CD4-positive, CD25-positive, alpha-beta regulatory T cell (primary cell): ENCODE data around the gene DYRK3. TPM values are rescaled to one million over a fixed set of nuclear protein-coding genes. Genes with fewer than 3 reads are reported as not detected.
"Not testable (repeated sequence)": the region's sequence is repeated elsewhere in the genome, so short reads cannot be mapped to it uniquely, and the experiment has no call there.

Experiments
- ATAC-seq, 2 donors: fragments of 150-1000 bp; cut with Tn5 transposase; one replicate each; pipeline ENCODE4 v1.10.0; 2021; ENCODE audit warnings: low read depth in 2 of 2, moderate number of reproducible peaks in 2 of 2, moderate library complexity in 1 of 2
- DNase-seq, 3 donors: peaks; one replicate each; pipeline versions ENCODE4 v3.0.0 to v3.0.0-alpha.2; 2012 to 2022; ENCODE audit warnings: mixed read lengths in 1 of 3
- H3K27ac ChIP-seq: one replicate; pipeline ENCODE4 v1.7.0; 2013; ENCODE audit warnings: mild to moderate bottlenecking, low read length; ENCODE audit not compliant: insufficient read depth, poor library complexity, severe bottlenecking
- H3K27me3 ChIP-seq: one replicate; pipeline ENCODE4 v1.7.0; 2013; ENCODE audit warnings: low read length; ENCODE audit not compliant: control insufficient read depth, insufficient read depth
- H3K36me3 ChIP-seq: one replicate; pipeline ENCODE4 v1.7.0; 2013; ENCODE audit warnings: mild to moderate bottlenecking, low read length, moderate library complexity; ENCODE audit not compliant: control insufficient read depth, insufficient read depth
- H3K4me1 ChIP-seq: 2 replicates; pipeline ENCODE4 v1.7.0; 2013; ENCODE audit warnings: mild to moderate bottlenecking, low read length; ENCODE audit not compliant: insufficient read depth, control insufficient read depth, poor library complexity, severe bottlenecking
- H3K4me3 ChIP-seq: one replicate; pipeline ENCODE4 v1.7.0; 2013; ENCODE audit warnings: low read depth, mild to moderate bottlenecking, low read length, moderate library complexity
- H3K9me3 ChIP-seq, 2 experiments: 1 replicate in 1 of 2; 2 replicates in 1 of 2; pipeline ENCODE4 v1.7.0; 2013; ENCODE audit warnings: low read length in 2 of 2, mild to moderate bottlenecking in 1 of 2, moderate library complexity in 1 of 2; ENCODE audit not compliant: control insufficient read depth in 2 of 2
- H3K27ac Mint-ChIP-seq, 3 donors: one replicate each; pipeline ENCODE4 v1.8.0; 2020 to 2022; ENCODE audit warnings: mild to moderate bottlenecking in 3 of 3, mixed read lengths in 3 of 3, moderate library complexity in 2 of 3
- H3K27me3 Mint-ChIP-seq: one replicate; pipeline ENCODE4 v1.8.0; 2022; ENCODE audit warnings: mild to moderate bottlenecking, mixed read lengths
- H3K36me3 Mint-ChIP-seq: one replicate; pipeline ENCODE4 v1.8.0; 2020; ENCODE audit warnings: mixed read lengths
- H3K4me1 Mint-ChIP-seq, 4 donors: one replicate each; pipeline ENCODE4 v1.8.0; 2020 to 2022; ENCODE audit warnings: mixed read lengths in 4 of 4, mild to moderate bottlenecking in 1 of 4
- H3K4me3 Mint-ChIP-seq, 4 donors: one replicate each; pipeline ENCODE4 v1.8.0; 2020 to 2022; ENCODE audit warnings: mild to moderate bottlenecking in 4 of 4, mixed read lengths in 4 of 4, moderate library complexity in 3 of 4
- H3K9me3 Mint-ChIP-seq, 7 donors: one replicate each; pipeline ENCODE4 v1.8.0; 2020 to 2022; ENCODE audit warnings: mixed read lengths in 7 of 7, mild to moderate bottlenecking in 3 of 7, moderate library complexity in 2 of 7
- polyA plus RNA-seq, 4 donors: library from polyadenylated mRNA; unstranded; fragments of 300-500 nt; fragmentation: Illumina TruSeq; gene quantifications; one replicate each; pipeline ENCODE4 v1.2.3, GENCODE V29; 2021
- total RNA-seq: library from RNA; stranded (reverse); gene quantifications from one replicate; pipeline ENCODE4 v1.2.3, GENCODE V29; 2022

Gene DYRK3
- total and polyA plus RNA-seq, 5 donors from 2014 or later: 0.32 to 0.67 TPM; not detected in 3

- Histone ChIP-seq H3K36me3 (no peaks in the 10 kb centered on the region), H3K27ac (peak overlapping the region; percentile 18), H3K27me3 (peaks cover 17% of the 10 kb centered on the region), H3K4me3 (peak overlapping the region; percentile 88), H3K9me3 (no peaks in the 10 kb centered on the region), H3K4me1 (peaks cover 19% of the 10 kb centered on the region)
- Mint-ChIP-seq H3K36me3 (no peaks in the 10 kb centered on the region), H3K4me1 (peaks cover 9 to 19% (median 16%) of the 10 kb centered on the region in 4 donors), H3K4me3 (peak overlapping the region; percentile 86 to 97 (median 88)), H3K27ac (peak overlapping the region in 2 of 3 donors; percentile 13 to 91), H3K27me3 (peaks cover 39% of the 10 kb centered on the region), H3K9me3 (no peaks in the 10 kb centered on the region)
- no peak for ATAC-seq
- DNase-seq: peak; percentile 57 to 68 (median 65)
These were observed 814 bp upstream of the DYRK3 start for GRCh38 chr1:206634365-206635079.

- H3K4me1 ChIP-seq: peaks cover 19% of the 10 kb centered on the region
- Mint-ChIP-seq H3K4me3 (peak overlapping the region; percentile 74 to 87 (median 85)), H3K36me3 (no peaks in the 10 kb centered on the region), H3K27ac (peak overlapping the region in 1 of 3 donors; percentile 53), H3K9me3 (no peaks in the 10 kb centered on the region), H3K4me1 (peaks cover 9 to 19% (median 16%) of the 10 kb centered on the region in 4 donors), H3K27me3 (peaks cover 37% of the 10 kb centered on the region)
- ATAC-seq (no peak), DNase-seq (peak in 2 of 3 donors; percentile 17 to 25)
- H3K9me3 ChIP-seq: no peaks in the 10 kb centered on the region
- H3K36me3 ChIP-seq: no peaks in the 10 kb centered on the region
- peaks cover 10% of the 10 kb centered on the region for H3K27me3 ChIP-seq
- no peak overlapping the region for H3K4me3 ChIP-seq
- H3K27ac ChIP-seq: no peak overlapping the region
These were observed 626 bp downstream of the DYRK3 start for GRCh38 chr1:206635978-206636345.

GRCh38 chr1:206636671-206637070, 1.3 kb downstream of the DYRK3 start:
- DNase-seq: no peak
- Mint-ChIP-seq H3K4me3 (peak overlapping the region in 2 of 4 donors; percentile 51 to 87), H3K27me3 (peaks cover 33% of the 10 kb centered on the region), H3K36me3 (no peaks in the 10 kb centered on the region), H3K9me3 (no peaks in the 10 kb centered on the region), H3K4me1 (peaks cover 9 to 19% (median 16%) of the 10 kb centered on the region in 4 donors), H3K27ac (no peak overlapping the region)
- no peaks in the 10 kb centered on the region for H3K9me3 ChIP-seq
- no peaks in the 10 kb centered on the region for H3K36me3 ChIP-seq
- peaks cover 9% of the 10 kb centered on the region for H3K27me3 ChIP-seq
- peaks cover 19% of the 10 kb centered on the region for H3K4me1 ChIP-seq
- ATAC-seq: no peak
- H3K27ac ChIP-seq: no peak overlapping the region
- H3K4me3 ChIP-seq: no peak overlapping the region

- peaks cover 9% of the 10 kb centered on the region for H3K27me3 ChIP-seq
- H3K27ac Mint-ChIP-seq: no peak overlapping the region
- no peaks in the 10 kb centered on the region for H3K9me3 Mint-ChIP-seq
- peaks cover 27% of the 10 kb centered on the region for H3K27me3 Mint-ChIP-seq
- H3K4me1 ChIP-seq: peaks cover 19% of the 10 kb centered on the region
- H3K4me3 Mint-ChIP-seq: peak overlapping the region in 1 of 4 donors; percentile 43
- no peak overlapping the region for H3K27ac ChIP-seq
- H3K36me3 ChIP-seq: no peaks in the 10 kb centered on the region
- DNase-seq (no peak), ATAC-seq (no peak)
- no peaks in the 10 kb centered on the region for H3K36me3 Mint-ChIP-seq
- no peaks in the 10 kb centered on the region for H3K9me3 ChIP-seq
- no peak overlapping the region for H3K4me3 ChIP-seq
- peaks cover 9 to 19% (median 16%) of the 10 kb centered on the region in 4 donors for H3K4me1 Mint-ChIP-seq
These were observed 2.3 kb downstream of the DYRK3 start for GRCh38 chr1:206637605-206638004.

- not testable (repeated sequence) for H3K27ac Mint-ChIP-seq, H3K9me3 ChIP-seq, DNase-seq, H3K9me3 Mint-ChIP-seq, H3K27me3 Mint-ChIP-seq, H3K36me3 ChIP-seq, H3K36me3 Mint-ChIP-seq, ATAC-seq, H3K4me1 Mint-ChIP-seq, H3K4me3 Mint-ChIP-seq, H3K4me1 ChIP-seq, H3K27me3 ChIP-seq, H3K27ac ChIP-seq, H3K4me3 ChIP-seq
These were observed 6.7 kb downstream of the DYRK3 start for GRCh38 chr1:206642074-206642473.

- H3K36me3 ChIP-seq: no peaks in the 10 kb centered on the region
- Mint-ChIP-seq H3K4me3 (no peak overlapping the region), H3K4me1 (no peaks in the 10 kb centered on the region), H3K27me3 (no peaks in the 10 kb centered on the region), H3K36me3 (no peaks in the 10 kb centered on the region), H3K9me3 (no peaks in the 10 kb centered on the region), H3K27ac (no peak overlapping the region)
- no peaks in the 10 kb centered on the region for H3K27me3 ChIP-seq
- H3K27ac ChIP-seq: no peak overlapping the region
- DNase-seq (no peak), ATAC-seq (no peak)
- H3K4me1 ChIP-seq: no peaks in the 10 kb centered on the region
- no peaks in the 10 kb centered on the region for H3K9me3 ChIP-seq
- no peak overlapping the region for H3K4me3 ChIP-seq
These were observed 7.9 kb downstream of the DYRK3 start for GRCh38 chr1:206643118-206643698.

- Histone ChIP-seq H3K4me3 (no peak overlapping the region), H3K36me3 (no peaks in the 10 kb centered on the region), H3K9me3 (no peaks in the 10 kb centered on the region), H3K27me3 (no peaks in the 10 kb centered on the region), H3K27ac (no peak overlapping the region), H3K4me1 (no peaks in the 10 kb centered on the region)
- no peak overlapping the region for H3K27ac Mint-ChIP-seq
- H3K36me3 Mint-ChIP-seq: no peaks in the 10 kb centered on the region
- H3K4me1 Mint-ChIP-seq: no peaks in the 10 kb centered on the region
- H3K4me3 Mint-ChIP-seq: no peak overlapping the region
- no peak for DNase-seq
- H3K27me3 Mint-ChIP-seq: no peaks in the 10 kb centered on the region
- ATAC-seq: no peak
- no peaks in the 10 kb centered on the region for H3K9me3 Mint-ChIP-seq
These were observed 11.2 kb downstream of the DYRK3 start for GRCh38 chr1:206646504-206646903.

GRCh38 chr1:206647224-206647623, 11.9 kb downstream of the DYRK3 start:
- no peaks in the 10 kb centered on the region for H3K27me3 Mint-ChIP-seq
- DNase-seq: no peak
- no peak for ATAC-seq

More at GRCh38 chr1:206647224-206647623, 11.9 kb downstream of the DYRK3 start:
- H3K27me3 ChIP-seq: no peaks in the 10 kb centered on the region
- no peaks in the 10 kb centered on the region for H3K9me3 ChIP-seq
- Mint-ChIP-seq H3K9me3 (no peaks in the 10 kb centered on the region), H3K4me3 (no peak overlapping the region), H3K27ac (no peak overlapping the region), H3K36me3 (no peaks in the 10 kb centered on the region), H3K4me1 (no peaks in the 10 kb centered on the region)
- no peaks in the 10 kb centered on the region for H3K4me1 ChIP-seq
- H3K27ac ChIP-seq: no peak overlapping the region
- no peak overlapping the region for H3K4me3 ChIP-seq
- no peaks in the 10 kb centered on the region for H3K36me3 ChIP-seq
